Activated CD8-positive, alpha-beta memory T cell treated with anti-CD3 and anti-CD28 coated beads for 48 hours (primary cell): ENCODE results near the gene FA2H.
"Not testable (repeated sequence)": the region's sequence is repeated elsewhere in the genome, so short reads cannot be mapped to it uniquely, and the experiment has no call there.

Experiments
- DNase-seq, 3 experiments: peaks; one replicate each; pipeline ENCODE4 v3.0.0-alpha.2; 2020; ENCODE audit warnings: low read depth in 2 of 3, low spot score in 2 of 3

FA2H gene

DNA sequence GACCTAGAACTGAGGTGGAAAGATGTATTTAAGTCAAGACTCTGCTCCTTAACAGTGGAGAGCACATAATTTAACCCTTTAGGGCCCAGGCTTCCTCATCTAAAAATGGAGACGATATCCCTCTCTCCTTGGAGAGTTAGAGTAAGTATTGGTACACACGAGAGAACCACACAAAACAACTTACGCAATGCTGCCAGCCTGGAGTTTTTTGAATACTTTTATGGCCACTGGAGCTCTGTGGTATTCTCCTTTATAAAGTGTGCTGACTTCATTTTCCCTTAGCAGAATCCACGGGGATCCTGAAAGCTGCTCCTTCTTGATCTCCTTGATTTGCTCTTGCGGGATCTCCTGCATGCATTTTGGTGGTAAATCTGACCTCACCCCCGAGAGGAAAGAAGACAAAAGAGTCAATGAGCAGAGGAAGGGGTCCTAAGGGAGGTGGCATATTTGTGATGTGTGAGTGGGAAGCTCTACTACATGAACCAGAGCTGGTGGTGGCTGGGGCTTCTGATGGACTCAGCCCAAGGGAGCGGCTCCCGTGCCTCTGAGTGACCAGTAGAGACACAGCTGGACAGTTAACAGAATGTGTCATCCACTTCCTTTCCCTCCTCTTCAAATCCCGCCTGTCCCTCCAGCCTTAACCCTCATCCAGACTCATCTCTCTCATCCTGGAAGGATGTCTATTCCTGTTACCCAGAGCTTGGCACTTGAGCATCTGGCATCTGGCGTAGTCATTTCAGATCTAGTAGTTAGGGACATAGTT lies 83.3 kb downstream of the FA2H start:
- DNase-seq: no peak

- DNase-seq: no peak
Measured at GRCh38 chr16:74682556-74682955, 92.1 kb downstream of the FA2H start.

DNA sequence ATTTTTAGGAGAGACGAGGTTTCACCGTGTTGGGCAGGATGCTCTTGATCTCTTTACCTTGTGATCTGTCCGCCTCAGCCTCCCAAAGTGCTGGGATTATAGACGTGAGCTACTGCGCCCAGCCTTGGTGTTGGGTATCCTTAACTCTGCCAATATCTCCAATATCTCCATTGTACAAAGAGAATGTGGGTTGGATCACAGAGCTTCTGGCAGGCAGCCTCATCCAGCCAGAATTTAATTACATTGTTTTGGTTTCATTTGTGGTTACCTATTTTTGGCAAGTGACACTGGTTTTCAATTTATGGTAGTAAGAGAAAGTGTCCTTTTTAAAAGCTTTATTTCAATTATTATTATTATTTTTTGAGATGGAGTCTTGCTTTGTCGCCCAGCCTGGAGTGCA lies 93.9 kb downstream of the FA2H start:
- no peak for DNase-seq

- DNase-seq: no peak
Measured at GRCh38 chr16:74679983-74680382, 94.6 kb downstream of the FA2H start.

DNA sequence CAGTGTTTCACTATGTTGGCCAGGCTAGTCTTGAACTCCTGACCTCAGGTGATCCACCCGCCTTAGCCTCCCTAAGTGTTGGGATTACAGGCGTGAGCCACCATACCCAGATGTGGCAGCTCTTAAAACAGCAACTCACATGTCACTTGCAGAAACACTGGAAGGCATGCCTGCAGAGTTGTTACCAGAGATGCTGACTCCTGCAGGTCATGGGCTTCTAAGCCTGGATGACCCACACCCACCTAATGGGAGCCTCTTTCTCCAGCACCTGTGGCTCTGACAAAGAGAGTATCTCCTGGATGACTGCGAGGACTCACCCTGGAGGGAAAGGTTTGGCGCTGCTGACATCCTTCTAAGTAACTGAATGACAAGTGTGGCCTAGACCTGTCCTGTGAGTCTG lies 96.8 kb downstream of the FA2H start:
- DNase-seq: no peak

DNA sequence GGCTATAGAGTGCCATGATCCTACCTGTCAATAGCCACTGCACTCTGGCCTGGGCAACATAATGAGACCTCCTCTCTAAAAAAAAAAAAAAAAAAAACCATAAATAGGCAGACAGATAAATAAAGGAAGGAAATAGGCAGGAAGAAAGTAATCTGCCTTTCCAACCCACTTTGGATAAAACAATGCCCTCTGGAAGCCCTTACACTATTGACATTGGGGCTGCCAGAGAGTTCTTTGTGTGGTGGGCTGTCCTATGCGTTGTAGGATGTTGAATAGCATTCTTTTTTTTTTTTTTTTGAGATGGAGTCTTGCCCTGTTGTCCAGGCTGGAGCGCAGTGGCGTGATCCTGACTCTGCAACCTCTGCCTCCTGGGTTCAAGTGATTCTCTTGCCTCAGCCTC lies 100.7 kb downstream of the FA2H start:
- DNase-seq: no peak

- not testable (repeated sequence) for DNase-seq
Measured at GRCh38 chr16:74668877-74669276, 105.7 kb downstream of the FA2H start.

DNA sequence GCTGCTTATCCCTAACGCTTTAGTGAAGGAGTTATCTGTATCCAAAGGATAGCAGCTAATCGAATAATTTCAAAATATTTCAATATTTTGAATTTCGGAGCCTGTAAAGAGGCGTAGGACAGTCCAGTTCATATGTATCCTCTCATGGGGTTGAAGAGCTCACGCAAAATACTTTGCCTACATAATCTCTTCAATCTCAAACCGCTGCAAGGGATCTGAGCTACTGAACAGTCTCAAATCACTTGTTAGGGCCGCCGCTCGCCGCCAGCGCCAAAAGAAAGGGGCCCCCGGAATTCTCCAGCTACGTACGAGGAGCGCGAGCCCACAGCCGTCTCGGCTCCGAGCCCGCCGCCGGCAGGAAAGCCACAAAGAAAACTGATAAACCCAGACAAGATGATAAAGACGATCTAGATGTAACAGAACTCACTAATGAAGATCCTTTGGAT lies 107.3 kb downstream of the FA2H start:
- DNase-seq: peak; percentile 13 to 32 (median 24)

DNA sequence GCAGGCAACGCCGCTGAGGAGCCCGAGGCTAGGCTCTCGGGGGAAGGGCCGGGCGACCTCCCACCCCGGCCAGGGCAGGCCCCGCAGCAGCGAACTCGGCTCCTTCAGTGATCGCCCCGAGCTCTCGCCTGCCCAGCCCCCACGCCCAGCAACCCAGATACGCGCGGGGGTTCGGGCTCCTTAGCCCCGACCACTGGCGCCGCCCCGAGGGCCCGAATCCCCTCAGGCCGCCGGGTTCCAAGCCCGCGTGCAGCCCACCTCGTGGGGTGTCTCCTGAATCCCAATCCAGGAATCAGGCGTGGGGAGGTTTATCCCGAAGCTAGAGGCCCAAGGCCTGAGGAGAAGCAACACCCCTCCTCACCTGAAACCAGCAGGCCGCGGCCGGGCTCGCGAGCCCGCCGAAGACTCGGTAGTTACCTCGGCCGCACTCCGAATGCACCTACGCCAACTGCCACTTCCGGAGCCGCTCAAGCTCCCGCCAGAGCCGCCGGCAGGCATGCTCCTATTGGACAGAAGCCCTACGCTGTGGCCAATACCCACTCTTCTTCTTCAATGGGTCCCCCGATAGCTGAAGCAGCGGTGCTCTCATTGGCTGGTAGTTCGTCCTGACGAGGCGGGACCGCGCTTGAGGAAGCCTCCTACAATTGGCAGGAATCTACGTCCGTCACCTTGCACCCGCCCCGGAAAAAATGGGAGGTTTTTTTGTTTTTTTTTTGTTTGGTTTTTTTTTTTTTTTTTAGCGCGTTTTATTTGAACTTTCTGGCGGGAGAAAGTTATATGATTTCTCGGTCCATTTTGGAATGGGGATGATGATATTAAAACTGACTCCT lies 108.0 kb downstream of the FA2H start, which contains the start of gene RFWD3:
TSS of gene RFWD3 (minus strand) at position 453 of the 830 bp plus-strand sequence. CDS start 5,428 bp downstream, outside the sequence.
- DNase-seq: peak; percentile 64 to 88 (median 87)

- no peak for DNase-seq
Measured at GRCh38 chr16:74666010-74666421, 108.6 kb downstream of the FA2H start.
